PC-3 (cell line): Measurements from ENCODE around the gene MARCHF11.

ENCODE experiments used
- CTCF ChIP-seq: fragments of 300-600 bp; sonication (generic); conservative IDR thresholded peaks from 2 replicates; pipeline ENCODE4 v1.5.1; 2017; ENCODE audit warnings: antibody characterized with exemption, low read depth, mild to moderate bottlenecking, low read length
- EZH2 ChIP-seq: fragments of 300-600 bp; sonication (generic); IDR thresholded peaks from one replicate; pipeline ENCODE4 v1.6.1; 2017; ENCODE audit warnings: antibody characterized with exemption, mild to moderate bottlenecking, low read length; ENCODE audit not compliant: unreplicated experiment
- EZH2phosphoT487 ChIP-seq: fragments of 300-600 bp; sonication (generic); IDR thresholded peaks from 2 replicates; pipeline ENCODE4 v1.6.1; 2018; ENCODE audit warnings: mild to moderate bottlenecking, antibody characterized with exemption, low read length, borderline replicate concordance

DNA sequence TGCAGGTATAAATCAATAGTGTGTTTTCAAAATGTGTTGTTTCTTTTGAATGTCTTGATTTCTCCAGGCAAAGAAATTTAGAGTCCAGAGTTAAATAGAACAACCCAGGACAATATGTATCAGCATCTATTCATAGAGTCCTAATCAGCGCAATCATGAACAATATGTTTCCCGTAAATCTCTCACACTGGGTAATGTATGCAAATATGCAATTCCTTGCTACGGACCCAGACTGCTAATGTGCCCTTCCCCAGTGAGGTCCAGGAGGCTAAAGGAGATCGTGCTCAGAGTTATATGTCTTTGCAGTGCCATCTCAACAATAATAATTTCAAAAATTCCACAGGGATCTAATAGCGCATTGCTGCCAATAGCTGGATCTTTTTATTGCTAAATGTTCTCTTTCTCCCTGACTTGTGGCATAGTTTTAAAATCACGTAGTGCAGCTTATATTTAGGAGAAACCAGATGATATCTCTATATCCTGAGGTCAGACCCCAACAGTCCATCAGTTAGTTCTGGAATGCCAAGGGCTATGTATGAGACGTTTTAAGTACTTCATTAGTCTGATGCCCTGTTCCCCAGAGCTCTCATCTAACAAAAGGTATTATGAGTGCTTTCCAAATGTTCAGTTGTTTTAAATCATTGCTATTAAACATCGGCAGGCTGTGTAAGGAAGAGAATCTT, 145.1 kb downstream of the MARCHF11 start:
- TF ChIP-seq CTCF (no peak), EZH2 (no peak), EZH2phosphoT487 (no peak)
